Vagina (tissue), 2 donors: Measurements from ENCODE around the gene PLAGL1.
A peak's percentile ranks its signal among the peaks of the same experiment; 100 is the strongest.

Source experiments
- POLR2A ChIP-seq, 2 donors: fragments of 450-650 bp; IDR thresholded peaks; one replicate each; pipeline ENCODE4 v1.6.1; 2017; ENCODE audit warnings: antibody characterized with exemption in 2 of 2, mild to moderate bottlenecking in 2 of 2, moderate library complexity in 2 of 2
- POLR2AphosphoS5 ChIP-seq, 2 donors: sonication (generic); formaldehyde crosslinking; IDR thresholded peaks; one replicate each; pipeline ENCODE4 v1.9.0; 2017; ENCODE audit warnings: antibody characterized with exemption in 2 of 2, mild to moderate bottlenecking in 2 of 2, low read depth in 1 of 2; ENCODE audit not compliant: insufficient read depth in 1 of 2

DNA sequence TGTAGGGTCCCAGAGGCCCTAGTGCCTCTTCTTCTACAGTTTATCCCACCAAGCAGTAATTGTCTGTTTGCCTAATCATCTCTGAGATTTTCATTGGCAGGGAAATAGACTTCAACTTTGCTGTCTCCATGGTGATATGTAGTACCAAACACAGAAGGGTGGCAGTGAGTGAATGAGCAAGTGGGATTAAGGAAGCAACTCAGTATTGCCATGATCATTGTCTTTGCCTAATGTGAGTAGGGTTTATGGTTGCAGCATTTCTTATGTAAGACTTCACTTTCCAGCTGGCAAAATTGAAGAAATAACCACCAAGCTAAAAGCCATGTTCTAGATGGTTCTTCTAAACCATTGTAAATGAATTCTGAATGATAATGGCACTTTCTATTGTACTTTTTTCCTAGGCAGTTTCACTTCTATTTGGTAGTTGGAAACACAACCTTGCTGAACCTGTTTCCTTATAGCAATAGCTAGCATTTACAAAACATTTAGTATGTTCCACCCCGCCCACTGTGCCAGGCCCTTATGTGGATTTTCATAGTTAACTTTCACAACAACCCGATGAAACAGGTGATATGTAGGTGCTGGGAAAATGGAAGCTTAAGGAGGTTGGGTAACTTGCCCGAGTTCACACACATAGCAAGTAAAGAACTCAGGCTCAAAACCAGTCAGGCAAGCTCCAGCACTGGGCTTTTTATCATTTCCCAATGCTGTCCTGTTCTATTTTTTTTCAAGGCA is 111.8 kb downstream of the PLAGL1 start:
- peak in 1 of 2 donors; percentile 44 for TF ChIP-seq POLR2AphosphoS5 (IDR thresholded peaks at IDR 0.05; ENCODE audit: insufficient read depth in 1 of 2, low read depth in 1 of 2)
- no peak for TF ChIP-seq POLR2A (IDR thresholded peaks at IDR 0.05)
